GM12878 (cell line): ENCODE measurements around the gene HEXIM2. TPM values are rescaled to one million over a fixed set of nuclear protein-coding genes. Genes with fewer than 3 reads are reported as not detected.

Source experiments
- ATAC-seq: fragments of 200-7000 bp; cut with Tn5 transposase; 3 replicates; pipeline ENCODE4 v1.9.1; 2020; ENCODE audit warnings: mild to moderate bottlenecking, moderate library complexity
- BruUV-seq: library from RNA; stranded (reverse); fragments of 400-500 nt; replicated peaks from 2 replicates; lab custom pipeline; 2021; lab: Mats Ljungman, UMichigan
- CTCF ChIA-PET: fragments of 300-600 bp; sonication (Branson Sonifier 250); formaldehyde crosslinking; extraction: SDS; loops from one replicate; lab custom pipeline; 2021; ENCODE audit warnings: inconsistent platforms; lab: Yijun Ruan, JAX
- POLR2A ChIA-PET: fragments of 350-600 bp; formaldehyde crosslinking; extraction: SDS; loops from one replicate; lab custom pipeline; 2021; ENCODE audit warnings: inconsistent platforms; lab: Charles Lee
- RAD21 ChIA-PET: fragments of 300-600 bp; sonication (Branson Sonifier 250); formaldehyde crosslinking; loops from one replicate; lab custom pipeline; 2023; ENCODE audit warnings: antibody characterized with exemption; ENCODE audit not compliant: unreplicated experiment; lab: Charles Lee
- SMC1A ChIA-PET: fragments of 300-600 bp; sonication (Branson Sonifier 250); formaldehyde crosslinking; loops from one replicate; lab custom pipeline; 2023; ENCODE audit not compliant: unreplicated experiment, uncharacterized antibody; lab: Charles Lee
- DNase-seq: peaks from one replicate; pipeline ENCODE4 v3.0.0-alpha.2; 2011; ENCODE audit warnings: low read depth, low spot score
- FAIRE-seq: peaks from 3 replicates; lab custom pipeline; 2011; peaks lifted over from hg19 to GRCh38; lab: Jason Lieb, UNC
- H2AFZ ChIP-seq: 2 replicates; pipeline ENCODE4 v1.6.0; 2011; ENCODE audit warnings: low read depth, low read length, control low read depth; ENCODE audit not compliant: control insufficient read depth
- H3K27ac ChIP-seq: 2 replicates; pipeline ENCODE4 v1.5.1; 2011; ENCODE audit warnings: control low read depth; ENCODE audit not compliant: control insufficient read depth, insufficient read depth
- H3K27me3 ChIP-seq, 2 experiments: replicated peaks in 1 of 2; 2 replicates each; pipeline versions ENCODE4 v1.6.0 to v1.6.1; 2011; ENCODE audit warnings: low read length in 1 of 2; ENCODE audit not compliant: control insufficient read depth in 2 of 2, insufficient read depth in 2 of 2
- H3K36me3 ChIP-seq, 2 experiments: 2 replicates each; pipeline ENCODE4 v1.5.1; 2011; ENCODE audit warnings: low read length in 1 of 2; ENCODE audit not compliant: control insufficient read depth in 2 of 2, insufficient read depth in 2 of 2
- H3K4me1 ChIP-seq: 2 replicates; pipeline ENCODE4 v1.6.1; 2011; ENCODE audit warnings: mild to moderate bottlenecking, low read length, moderate library complexity, mixed read lengths; ENCODE audit not compliant: control insufficient read depth, insufficient read depth
- H3K4me2 ChIP-seq: 2 replicates; pipeline ENCODE4 v1.6.0; 2011; ENCODE audit warnings: control low read depth; ENCODE audit not compliant: control insufficient read depth, insufficient read depth
- H3K4me3 ChIP-seq: fragments of 200-600 bp; sonication (generic); 2 replicates; pipeline ENCODE4 v1.5.1; 2016
- H3K79me2 ChIP-seq: 2 replicates; pipeline ENCODE4 v1.6.0; 2011; ENCODE audit warnings: low read length; ENCODE audit not compliant: control insufficient read depth, insufficient read depth
- H3K9ac ChIP-seq: 2 replicates; pipeline ENCODE4 v1.8.0; 2011; ENCODE audit warnings: low read length, control low read depth, mixed read lengths; ENCODE audit not compliant: control insufficient read depth, insufficient read depth
- H3K9me3 ChIP-seq: replicated peaks from 3 replicates; pipeline ENCODE4 v1.5.1; 2011; ENCODE audit warnings: mild to moderate bottlenecking, low read length; ENCODE audit not compliant: control insufficient read depth, insufficient read depth
- H4K20me1 ChIP-seq: 2 replicates; pipeline ENCODE4 v1.6.0; 2011; ENCODE audit not compliant: control insufficient read depth, insufficient read depth
- HSF1 ChIP-seq: fragments of 150-350 bp; IDR thresholded peaks from 2 replicates; pipeline ENCODE4 v1.6.1; 2014; ENCODE audit warnings: mild to moderate bottlenecking, low read depth, low read length
- NFYA ChIP-seq: IDR thresholded peaks from 2 replicates; pipeline ENCODE4 v1.6.1; 2011; ENCODE audit warnings: low read depth, mild to moderate bottlenecking, low read length, improper control_type of control experiment, borderline replicate concordance
- PAX5 ChIP-seq: IDR thresholded peaks from 2 replicates; pipeline ENCODE4 v1.6.1; 2011; ENCODE audit warnings: low read depth, low read length, borderline replicate concordance
- RAD51 ChIP-seq: fragments of 450-650 bp; IDR thresholded peaks from 2 replicates; pipeline ENCODE4 v1.6.1; 2016; ENCODE audit warnings: moderate library complexity, mild to moderate bottlenecking, inconsistent platforms
- SMARCA5 ChIP-seq: fragments of 450-650 bp; IDR thresholded peaks from 2 replicates; pipeline ENCODE4 v1.6.1; 2017; ENCODE audit warnings: mild to moderate bottlenecking
- SPI1 ChIP-seq: IDR thresholded peaks from 2 replicates; pipeline ENCODE4 v1.6.1; 2011; ENCODE audit warnings: low read depth, mild to moderate bottlenecking, low read length, moderate library complexity, borderline replicate concordance; ENCODE audit not compliant: insufficient read depth
- ZNF622 ChIP-seq: fragments of 450-650 bp; IDR thresholded peaks from 2 replicates; pipeline ENCODE4 v1.6.1; 2017; ENCODE audit warnings: mild to moderate bottlenecking, inconsistent platforms
- WGBS: methylation state at CpG from one replicate; pipeline ENCODE4 v1.1.6; 2016; ENCODE audit warnings: low lambda C conversion rate; ENCODE audit not compliant: insufficient replicate concordance, insufficient coverage; ENCODE audit errors: missing lambda C conversion rate; 5-methylcytosine and 5-hydroxymethylcytosine counted together
- in situ Hi-C: fragments of 300-500 bp; cut with MboI; formaldehyde crosslinking; loops from 9 replicates; pipeline ENCODE4 v1.14.3; 2018; ENCODE audit warnings: mixed read lengths
- intact Hi-C: fragments of 100-400 bp; cut with micrococcal nuclease; formaldehyde crosslinking; loops from one replicate; pipeline ENCODE4 v1.14.2; 2022; ENCODE audit not compliant: unreplicated experiment
- polyA plus RNA-seq, 11 experiments: library from polyadenylated mRNA; depleted of rRNA in 4 of 11; unstranded in 6 of 11; stranded (reverse) in 5 of 11; fragments of >200 nt; fragmentation: Nextera tagmentation in 4 of 11; fragmentation: Illumina TruSeq in 1 of 11; extraction: Ambion mirVana in 4 of 11; extraction: Trizol in 1 of 11; gene quantifications; 1 replicate in 1 of 11; 2 replicates in 10 of 11; pipeline versions ENCODE4 v1.2.1 to v1.2.3, GENCODE V29; 2011 to 2016; ENCODE audit warnings: inconsistent platforms in 2 of 11, missing spikeins in 2 of 11, low read depth in 1 of 11
- total RNA-seq, 4 experiments: library from RNA; depleted of rRNA in 3 of 4; stranded (reverse); fragments of >200 nt in 3 of 4; fragmentation: Illumina TruSeq in 1 of 4; extraction: Trizol in 1 of 4; gene quantifications; 2 replicates each; pipeline versions ENCODE4 v1.2.1 to v1.2.3, GENCODE V29; 2013 to 2021

The HEXIM2 gene
- total and polyA plus RNA-seq, 10 of the 15 experiments (the other 5 are each of a cell fraction or from before 2014, with no cell fraction given) = 0.10 to 10.3 (median 6.4) TPM

DNA sequence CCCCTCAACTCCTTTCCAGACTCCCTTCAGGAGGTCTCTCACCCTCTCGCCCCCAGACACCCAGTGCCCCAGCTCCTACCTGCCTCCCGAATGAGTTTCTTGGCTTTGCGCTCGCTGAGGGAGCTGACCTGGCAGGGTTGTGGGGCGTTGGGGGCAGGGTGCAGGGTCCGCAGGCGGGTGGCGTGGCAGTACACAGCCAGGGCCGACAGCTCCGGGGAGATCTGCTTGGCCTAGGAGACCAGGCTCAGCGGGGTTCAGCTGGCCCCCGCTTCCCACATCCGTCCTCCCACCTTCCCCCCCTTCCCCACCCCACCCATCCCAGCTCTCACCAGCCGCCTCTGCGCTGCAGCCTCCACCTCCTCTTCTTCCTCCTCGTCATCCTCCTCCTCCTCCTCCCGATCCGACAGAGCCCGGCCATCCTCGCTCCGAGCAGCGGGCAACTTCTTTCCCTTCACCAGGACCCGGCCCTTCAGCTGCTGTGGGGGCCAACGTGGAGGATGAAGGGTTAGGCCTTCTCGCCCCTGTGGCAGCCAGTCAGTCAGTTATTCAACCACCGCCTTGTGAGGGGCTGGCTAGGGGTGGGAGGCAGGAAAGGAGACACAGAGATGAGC lies 46.6 kb upstream of the HEXIM2 start (continued):
- TF ChIP-seq SPI1 (no peak), SMARCA5 (no peak)

- H3K36me3 ChIP-seq = no peaks in the 10 kb centered on the region
- ATAC-seq (no peak), FAIRE-seq (no peak), DNase-seq (no peak)
- ChIA-PET CTCF (no interaction called here), POLR2A (no interaction called here), SMC1A (no interaction called here), RAD21 (no interaction called here)
- in situ Hi-C loops (no loop called here), intact Hi-C loops (no loop called here)
- no peak overlapping the region for H3K4me3 ChIP-seq
- H3K27me3 ChIP-seq = no peaks in the 10 kb centered on the region
- TF ChIP-seq ZNF622 (no peak), NFYA (no peak), PAX5 (no peak), HSF1 (no peak), RAD51 (no peak)
- H4K20me1 ChIP-seq = no peaks in the 10 kb centered on the region
- 40% methylated on average over 11 of the region's 11 CpGs for WGBS
- no peak overlapping the region for H2AFZ ChIP-seq
- no peak overlapping the region for H3K9ac ChIP-seq
- no peak overlapping the region for H3K4me2 ChIP-seq
- no peaks in the 10 kb centered on the region for H3K9me3 ChIP-seq
- no peak overlapping the region for H3K27ac ChIP-seq
- no peaks in the 10 kb centered on the region for H3K79me2 ChIP-seq
- BruUV-seq = no TSS peak
- peaks cover 11% of the 10 kb centered on the region; the same call in 1 of the 2 replicates for H3K4me1 ChIP-seq
These were observed 45.8 kb upstream of the HEXIM2 start for GRCh38 chr17:45115871-45116270.
